ENCODE results near the gene DIPK1C. TPM values are rescaled to one million over a fixed set of nuclear protein-coding genes. Genes with fewer than 3 reads are reported as not detected.

DIPK1C gene
- not detected in 2 replicates for total RNA-seq (2021)
- Bru-seq, nascent RNA, result not detected
- not detected for BruChase-seq, experiment 1, labeled RNA remaining after a 2-hour chase
- not detected for BruChase-seq, experiment 2, labeled RNA remaining after a 6-hour chase
- long read RNA-seq, result 0 reads

- Histone ChIP-seq H4K20me1 (ENCODE audit: insufficient read depth) (no peaks in the 10 kb centered on the region), H3F3A (ENCODE audit: insufficient read depth, low read depth) (no peaks in the 10 kb centered on the region), H3K9me3 (ENCODE audit: insufficient read depth, low read depth) (no peaks in the 10 kb centered on the region), H3K36me3 (ENCODE audit: low read depth) (no peaks in the 10 kb centered on the region), H3K27ac (no peak within 1 kb of the TSS), H3K27me3 (ENCODE audit: insufficient read depth, low read depth) (peaks cover 77% of the 10 kb centered on the region), H3K4me2 (no peak within 1 kb of the TSS), H2AFZ (no peak within 1 kb of the TSS), H3K9me2 (ENCODE audit: insufficient read depth) (no peaks in the 10 kb centered on the region), H3K79me2 (ENCODE audit: low read depth) (no peaks in the 10 kb centered on the region), H3K4me3 (no peak within 1 kb of the TSS), H3K4me1 (replicated peaks; ENCODE audit: insufficient read depth) (no peaks in the 10 kb centered on the region)
- DNase-seq, result no peak
- no TSS peak for BruUV-seq (replicated peaks)
- intact Hi-C loops (cut with micrococcal nuclease; ENCODE audit: unreplicated experiment), result no loop called here
- TF ChIP-seq EZH2 (IDR thresholded peaks at IDR 0.05; ENCODE audit: low read depth) (no peak), CTCF (conservative IDR thresholded peaks at IDR 0.05) (no peak)
- POLR2A ChIA-PET (ENCODE audit: unreplicated experiment), result no interaction called here
- CTCF ChIA-PET, result no interaction called here
Measured at GRCh38 chr18:74457043-74457724, at the start of gene DIPK1C. DIPK1C (minus strand) TSS chr18:74457308; CDS start chr18:74457259, 49 bp downstream.

GRCh38 chr18:74506448-74507084 lies 49.5 kb upstream of the DIPK1C start:
- no TSS peak for BruUV-seq (replicated peaks)
- ChIA-PET POLR2A (ENCODE audit: unreplicated experiment) (no interaction called here), CTCF (no interaction called here)
- no peaks in the 10 kb centered on the region for H3K9me2 ChIP-seq (ENCODE audit: insufficient read depth)
- H3K9me3 ChIP-seq (ENCODE audit: insufficient read depth, low read depth), result no peaks in the 10 kb centered on the region
- intact Hi-C loops (cut with micrococcal nuclease; ENCODE audit: unreplicated experiment), result no loop called here
- H2AFZ ChIP-seq, result no peak overlapping the region
- H3F3A ChIP-seq (ENCODE audit: insufficient read depth, low read depth), result no peaks in the 10 kb centered on the region
- TF ChIP-seq EZH2 (IDR thresholded peaks at IDR 0.05; ENCODE audit: low read depth), result no peak
- TF ChIP-seq CTCF (conservative IDR thresholded peaks at IDR 0.05), result no peak
- no peak overlapping the region for H3K4me3 ChIP-seq
- no peak overlapping the region for H3K27ac ChIP-seq
- DNase-seq, result no peak
- no peaks in the 10 kb centered on the region for H3K4me1 ChIP-seq (replicated peaks; ENCODE audit: insufficient read depth)
- H3K36me3 ChIP-seq (ENCODE audit: low read depth), result 0 out of 2 replicates have a peak, but pooled peaks cover 19% of the 10 kb centered on the region
- H3K27me3 ChIP-seq (ENCODE audit: insufficient read depth, low read depth), result no peaks in the 10 kb centered on the region
- 0 out of 2 replicates have a peak, but pooled peaks cover 3% of the 10 kb centered on the region for H4K20me1 ChIP-seq (ENCODE audit: insufficient read depth)
- H3K79me2 ChIP-seq (ENCODE audit: low read depth), result no peaks in the 10 kb centered on the region
- H3K4me2 ChIP-seq, result no peak overlapping the region

GRCh38 chr18:74505776-74506175 lies 48.7 kb upstream of the DIPK1C start:
- DNase-seq, result no peak
- no TSS peak for BruUV-seq (replicated peaks)
- ChIA-PET CTCF (no interaction called here), POLR2A (ENCODE audit: unreplicated experiment) (no interaction called here)
- no peaks in the 10 kb centered on the region for H3K4me1 ChIP-seq (replicated peaks; ENCODE audit: insufficient read depth)
- no peak overlapping the region for H2AFZ ChIP-seq
- H3K36me3 ChIP-seq (ENCODE audit: low read depth), result 0 out of 2 replicates have a peak, but pooled peaks cover 20% of the 10 kb centered on the region
- H3K27ac ChIP-seq, result no peak overlapping the region
- no peaks in the 10 kb centered on the region for H3K27me3 ChIP-seq (ENCODE audit: insufficient read depth, low read depth)
- H3F3A ChIP-seq (ENCODE audit: insufficient read depth, low read depth), result no peaks in the 10 kb centered on the region
- H3K9me2 ChIP-seq (ENCODE audit: insufficient read depth), result no peaks in the 10 kb centered on the region
- no peaks in the 10 kb centered on the region for H3K9me3 ChIP-seq (ENCODE audit: insufficient read depth, low read depth)
- H3K4me2 ChIP-seq, result no peak overlapping the region
- 0 out of 2 replicates have a peak, but pooled peaks cover 3% of the 10 kb centered on the region for H4K20me1 ChIP-seq (ENCODE audit: insufficient read depth)
- no peaks in the 10 kb centered on the region for H3K79me2 ChIP-seq (ENCODE audit: low read depth)
- intact Hi-C loops (cut with micrococcal nuclease; ENCODE audit: unreplicated experiment), result no loop called here
- no peak overlapping the region for H3K4me3 ChIP-seq
- TF ChIP-seq CTCF (conservative IDR thresholded peaks at IDR 0.05) (no peak), EZH2 (IDR thresholded peaks at IDR 0.05; ENCODE audit: low read depth) (no peak)
